K562 (cell line): ENCODE data around the gene MGA. TPM values are rescaled to one million over a fixed set of nuclear protein-coding genes. Genes with fewer than 3 reads are reported as not detected.

Experiments used
- ATF7 ChIP-seq: fragments of 450-650 bp; IDR thresholded peaks from 2 replicates; pipeline ENCODE4 v1.7.1; 2014; ENCODE audit warnings: mild to moderate bottlenecking, moderate library complexity
- CBX3 ChIP-seq, 2 experiments: IDR thresholded peaks; 1 replicate in 1 of 2; 2 replicates in 1 of 2; pipeline ENCODE4 v1.6.1; 2012; ENCODE audit warnings: inconsistent platforms in 2 of 2, low read length in 2 of 2, borderline replicate concordance in 1 of 2, control low read depth in 1 of 2
- CC2D1A ChIP-seq: fragments of 450-650 bp; IDR thresholded peaks from 2 replicates; pipeline ENCODE4 v1.6.1; 2017; ENCODE audit warnings: mild to moderate bottlenecking
- CEBPB ChIP-seq: fragments of 450-650 bp; IDR thresholded peaks from 2 replicates; pipeline ENCODE4 v1.6.1; 2016; ENCODE audit warnings: missing genetic modification characterization, missing compliant biosample characterization
- CHD2 ChIP-seq: IDR thresholded peaks from 2 replicates; pipeline ENCODE4 v1.6.1; 2011; ENCODE audit warnings: low read depth, low read length
- EHMT2 ChIP-seq: fragments of 450-650 bp; IDR thresholded peaks from 2 replicates; pipeline ENCODE4 v1.6.1; 2018; ENCODE audit warnings: antibody characterized with exemption
- FUS ChIP-seq: fragments of 200-400 bp; formaldehyde crosslinking; optimal IDR thresholded peaks from 2 replicates; pipeline ENCODE3; 2017; ENCODE audit warnings: low read depth, low read length
- HDGF ChIP-seq: fragments of 450-650 bp; IDR thresholded peaks from 2 replicates; pipeline ENCODE4 v1.6.1; 2016
- HMGN3 ChIP-seq: IDR thresholded peaks from 2 replicates; pipeline ENCODE4 v1.6.1; 2011; ENCODE audit warnings: borderline replicate concordance, low read depth, mild to moderate bottlenecking, mixed read lengths, low read length; ENCODE audit not compliant: insufficient read length; ENCODE audit errors: extremely low read depth
- JUNB ChIP-seq: fragments of 450-650 bp; formaldehyde crosslinking; conservative IDR thresholded peaks from 2 replicates; pipeline ENCODE4 v1.4.0; 2020; ENCODE audit warnings: mild to moderate bottlenecking
- KLF16 ChIP-seq: IDR thresholded peaks from 2 replicates; pipeline ENCODE4 v1.6.1; 2016; ENCODE audit warnings: antibody characterized with exemption
- MYNN ChIP-seq, 2 experiments: sonication (generic); formaldehyde crosslinking in 1 of 2; IDR thresholded peaks; 2 replicates each; pipeline versions ENCODE4 v1.5.0 to v1.6.1; 2016 to 2020; ENCODE audit warnings: antibody characterized with exemption in 1 of 2, missing genetic modification reagents in 1 of 2
- NR3C1 ChIP-seq: sonication (generic); formaldehyde crosslinking; IDR thresholded peaks from 2 replicates; pipeline ENCODE4 v1.8.1; 2022; ENCODE audit warnings: missing genetic modification reagents
- PHF21A ChIP-seq: fragments of 450-650 bp; IDR thresholded peaks from 2 replicates; pipeline ENCODE4 v1.6.1; 2017; ENCODE audit warnings: low read depth, borderline replicate concordance
- POLR2AphosphoS5 ChIP-seq: IDR thresholded peaks from 2 replicates; pipeline ENCODE4 v1.6.1; 2011; ENCODE audit warnings: mild to moderate bottlenecking, low read depth, low read length, moderate library complexity; ENCODE audit not compliant: control insufficient read depth, insufficient read depth
- RBM15 ChIP-seq: fragments of 200-400 bp; formaldehyde crosslinking; IDR thresholded peaks from 2 replicates; pipeline ENCODE4 v1.6.1; 2018; ENCODE audit warnings: mild to moderate bottlenecking, low read length, moderate library complexity; ENCODE audit not compliant: insufficient read depth
- RCOR1 ChIP-seq, 2 experiments: IDR thresholded peaks; 2 replicates each; pipeline ENCODE4 v1.6.1; 2012; ENCODE audit warnings: low read depth in 2 of 2, low read length in 2 of 2, borderline replicate concordance in 1 of 2, improper control_type of control experiment in 1 of 2
- SMAD1 ChIP-seq: fragments of 150-350 bp; IDR thresholded peaks from 2 replicates; pipeline ENCODE4 v1.6.1; 2014; ENCODE audit warnings: low read length, low read depth; ENCODE audit not compliant: partially characterized antibody
- STAT5A ChIP-seq: IDR thresholded peaks from 2 replicates; pipeline ENCODE4 v1.6.1; 2012; ENCODE audit warnings: low read length, inconsistent platforms, borderline replicate concordance
- TBL1XR1 ChIP-seq, 2 experiments: IDR thresholded peaks; 2 replicates each; pipeline ENCODE4 v1.6.1; 2012; ENCODE audit warnings: improper control_type of control experiment in 2 of 2, low read length in 2 of 2, mild to moderate bottlenecking in 1 of 2
- TCF3 ChIP-seq: sonication (generic); formaldehyde crosslinking; IDR thresholded peaks from 2 replicates; pipeline ENCODE4 v1.4.0; 2020; ENCODE audit warnings: mild to moderate bottlenecking, missing genetic modification reagents
- TOE1 ChIP-seq, 2 experiments: fragments of 450-650 bp in 1 of 2; sonication (generic) in 1 of 2; formaldehyde crosslinking in 1 of 2; IDR thresholded peaks; 2 replicates each; pipeline versions ENCODE4 v1.7.1 to v1.8.0; 2016 to 2022; ENCODE audit warnings: borderline replicate concordance in 2 of 2, mild to moderate bottlenecking in 2 of 2, antibody characterized with exemption in 1 of 2, inconsistent platforms in 1 of 2, low read depth in 1 of 2, missing genetic modification reagents in 1 of 2, moderate library complexity in 1 of 2
- ZNF232 ChIP-seq: sonication (generic); formaldehyde crosslinking; IDR thresholded peaks from 2 replicates; pipeline ENCODE4 v1.8.0; 2022; ENCODE audit warnings: mild to moderate bottlenecking, missing genetic modification reagents
- ZNF780A ChIP-seq: fragments of 250-450 bp; sonication (Bioruptor Pico); IDR thresholded peaks from 2 replicates; pipeline ENCODE4 v1.5.0; 2021; ENCODE audit warnings: mild to moderate bottlenecking
- ZZZ3 ChIP-seq: fragments of 450-650 bp; IDR thresholded peaks from 2 replicates; pipeline ENCODE4 v1.6.1; 2016; ENCODE audit warnings: antibody characterized with exemption, mild to moderate bottlenecking, moderate library complexity
- polyA plus RNA-seq, 8 experiments: library from polyadenylated mRNA; depleted of rRNA in 4 of 8; stranded (reverse) in 5 of 8; unstranded in 3 of 8; fragments of >200 nt; fragmentation: Nextera tagmentation in 2 of 8; fragmentation: Illumina TruSeq in 1 of 8; extraction: Ambion mirVana in 2 of 8; extraction: Trizol in 1 of 8; gene quantifications; 2 replicates each; pipeline versions ENCODE4 v1.2.1 to v1.2.3, GENCODE V29; 2011 to 2014; ENCODE audit warnings: inconsistent platforms in 1 of 8, missing spikeins in 1 of 8
- total RNA-seq, 7 experiments: library from RNA; depleted of rRNA in 6 of 7; stranded (reverse); fragments of >200 nt in 6 of 7; fragmentation: Illumina TruSeq in 2 of 7; extraction: Trizol in 2 of 7; gene quantifications; 2 replicates each; pipeline versions ENCODE4 v1.2.1 to v1.2.3, GENCODE V29; 2011 to 2021; ENCODE audit warnings: low replicate concordance in 1 of 7
- TF ChIP-seq, protein P1 (sequence below): fragments of 250-450 bp; sonication (Bioruptor Pico); IDR thresholded peaks from 2 replicates; pipeline ENCODE4 v1.9.0; 2021; ENCODE audit warnings: mild to moderate bottlenecking
- TF ChIP-seq, protein P2 (sequence below): fragments of 250-450 bp; sonication (Bioruptor Pico); IDR thresholded peaks from 2 replicates; pipeline ENCODE4 v1.8.0; 2022; ENCODE audit warnings: moderate library complexity, mild to moderate bottlenecking, inconsistent platforms
- TF ChIP-seq, protein P3 (sequence below): fragments of 450-650 bp; formaldehyde crosslinking; IDR thresholded peaks from 2 replicates; pipeline ENCODE4 v1.4.0; 2022; ENCODE audit warnings: mild to moderate bottlenecking, moderate library complexity

The MGA gene
- total and polyA plus RNA-seq, 9 of the 15 experiments (the other 6 are each of a cell fraction or from before 2014, with no cell fraction given): 4.7 to 56.1 (median 21.1) TPM

DNA sequence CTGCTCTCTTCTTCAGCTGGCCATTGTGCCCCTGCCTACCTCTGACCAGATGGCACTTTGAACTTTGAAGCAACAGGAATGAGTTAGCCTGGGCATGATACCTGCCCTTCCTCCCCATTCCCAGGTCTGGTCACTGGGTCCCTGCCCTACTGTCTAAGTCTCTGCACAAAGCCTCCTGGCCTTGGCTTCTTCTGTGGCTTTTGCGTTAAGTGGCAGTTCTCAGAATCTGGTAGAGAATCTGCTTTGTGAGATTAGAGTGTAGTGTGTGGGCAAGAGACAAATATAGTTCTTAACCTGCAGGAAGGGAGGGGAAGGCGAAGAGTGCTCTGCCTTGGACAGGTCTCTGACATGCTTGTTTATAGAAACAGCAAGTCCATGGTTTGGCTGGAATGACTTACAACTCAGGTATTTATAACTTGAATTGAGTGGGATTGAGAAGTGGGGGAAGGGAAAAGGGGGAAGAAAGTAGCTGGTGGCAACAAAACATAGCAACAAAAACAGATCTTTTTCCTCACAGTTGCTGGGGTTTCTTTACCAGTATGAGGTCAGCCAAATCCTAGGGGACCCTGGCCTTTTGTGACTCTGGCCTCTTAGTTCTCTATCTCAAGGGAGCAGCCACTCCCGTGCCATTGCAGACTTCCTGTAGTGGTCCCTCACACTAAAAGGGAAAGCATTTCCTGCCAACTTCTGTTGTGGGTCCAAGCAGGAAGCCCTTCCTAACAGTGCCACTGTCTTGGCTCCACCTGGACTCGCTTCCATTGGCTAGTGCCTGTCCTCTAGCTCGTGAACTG, 130.7 kb downstream of the MGA start (continued):
- TF ChIP-seq TOE1 (IDR thresholded peaks at IDR 0.05; ENCODE audit: borderline replicate concordance) (no peak), TOE1 (CRISPR knock-in tag; IDR thresholded peaks at IDR 0.05; ENCODE audit: borderline replicate concordance, low read depth) (no peak), ZZZ3 (no peak), NR3C1 (CRISPR knock-in tag) (no peak), RCOR1 (IDR thresholded peaks at IDR 0.05; ENCODE audit: borderline replicate concordance in 1 of 2, low read depth in 2 of 2, low read length in 2 of 2) (peak in 1 of 2 experiments; percentile 82; a peak in 2 of 4 replicates), CC2D1A (no peak), JUNB (CRISPR knock-in tag) (no peak), CBX3 (IDR thresholded peaks at IDR 0.05; ENCODE audit: borderline replicate concordance in 1 of 2, low read length in 2 of 2) (no peak), MYNN (IDR thresholded peaks at IDR 0.05) (0 out of 2 replicates have a peak, but pooled peaks have one; percentile 37), MYNN (CRISPR knock-in tag; IDR thresholded peaks at IDR 0.05) (no peak), ZNF780A (no peak), TBL1XR1 (IDR thresholded peaks at IDR 0.05; ENCODE audit: low read length in 2 of 2) (peak in 1 of 2 experiments; percentile 52; a peak in 1 of 4 replicates), KLF16 (0 out of 2 replicates have a peak, but pooled peaks have one; percentile 35), TCF3 (CRISPR knock-in tag) (peak; percentile 65), PHF21A (no peak), CEBPB (tag) (no peak), FUS (no peak), EHMT2 (no peak), SMAD1 (no peak), STAT5A (peak; percentile 81), POLR2AphosphoS5 (peak; percentile 32; the same call in 1 of the 2 replicates), HMGN3 (no peak), ATF7 (0 out of 2 replicates have a peak, but pooled peaks have one; percentile 12), HDGF (no peak), RBM15 (no peak), CHD2 (no peak), ZNF232 (no peak)
- TF ChIP-seq, protein P1, sequence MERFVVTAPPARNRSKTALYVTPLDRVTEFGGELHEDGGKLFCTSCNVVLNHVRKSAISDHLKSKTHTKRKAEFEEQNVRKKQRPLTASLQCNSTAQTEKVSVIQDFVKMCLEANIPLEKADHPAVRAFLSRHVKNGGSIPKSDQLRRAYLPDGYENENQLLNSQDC: no peak
- TF ChIP-seq, protein P2, sequence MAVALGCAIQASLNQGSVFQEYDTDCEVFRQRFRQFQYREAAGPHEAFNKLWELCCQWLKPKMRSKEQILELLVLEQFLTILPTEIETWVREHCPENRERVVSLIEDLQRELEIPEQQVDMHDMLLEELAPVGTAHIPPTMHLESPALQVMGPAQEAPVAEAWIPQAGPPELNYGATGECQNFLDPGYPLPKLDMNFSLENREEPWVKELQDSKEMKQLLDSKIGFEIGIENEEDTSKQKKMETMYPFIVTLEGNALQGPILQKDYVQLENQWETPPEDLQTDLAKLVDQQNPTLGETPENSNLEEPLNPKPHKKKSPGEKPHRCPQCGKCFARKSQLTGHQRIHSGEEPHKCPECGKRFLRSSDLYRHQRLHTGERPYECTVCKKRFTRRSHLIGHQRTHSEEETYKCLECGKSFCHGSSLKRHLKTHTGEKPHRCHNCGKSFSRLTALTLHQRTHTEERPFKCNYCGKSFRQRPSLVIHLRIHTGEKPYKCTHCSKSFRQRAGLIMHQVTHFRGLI (CRISPR knock-in tag): no peak
- TF ChIP-seq, protein P3, sequence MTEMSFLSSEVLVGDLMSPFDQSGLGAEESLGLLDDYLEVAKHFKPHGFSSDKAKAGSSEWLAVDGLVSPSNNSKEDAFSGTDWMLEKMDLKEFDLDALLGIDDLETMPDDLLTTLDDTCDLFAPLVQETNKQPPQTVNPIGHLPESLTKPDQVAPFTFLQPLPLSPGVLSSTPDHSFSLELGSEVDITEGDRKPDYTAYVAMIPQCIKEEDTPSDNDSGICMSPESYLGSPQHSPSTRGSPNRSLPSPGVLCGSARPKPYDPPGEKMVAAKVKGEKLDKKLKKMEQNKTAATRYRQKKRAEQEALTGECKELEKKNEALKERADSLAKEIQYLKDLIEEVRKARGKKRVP (CRISPR knock-in tag): no peak
